Lower leg skin (tissue), 3 donors: Measurements from ENCODE around the gene TMEM176A.

Experiments
- POLR2A ChIP-seq, 2 donors: fragments of 450-650 bp; IDR thresholded peaks; one replicate each; pipeline ENCODE4 v1.6.1; 2016 to 2017; ENCODE audit warnings: antibody characterized with exemption in 2 of 2, mild to moderate bottlenecking in 1 of 2, moderate library complexity in 1 of 2
- TF ChIP-seq, protein P1 (sequence below), 3 donors: fragments of 450-650 bp; IDR thresholded peaks; one replicate each; pipeline ENCODE4 v1.5.1; 2016; ENCODE audit warnings: antibody characterized with exemption in 3 of 3, mild to moderate bottlenecking in 3 of 3, moderate library complexity in 2 of 3

DNA sequence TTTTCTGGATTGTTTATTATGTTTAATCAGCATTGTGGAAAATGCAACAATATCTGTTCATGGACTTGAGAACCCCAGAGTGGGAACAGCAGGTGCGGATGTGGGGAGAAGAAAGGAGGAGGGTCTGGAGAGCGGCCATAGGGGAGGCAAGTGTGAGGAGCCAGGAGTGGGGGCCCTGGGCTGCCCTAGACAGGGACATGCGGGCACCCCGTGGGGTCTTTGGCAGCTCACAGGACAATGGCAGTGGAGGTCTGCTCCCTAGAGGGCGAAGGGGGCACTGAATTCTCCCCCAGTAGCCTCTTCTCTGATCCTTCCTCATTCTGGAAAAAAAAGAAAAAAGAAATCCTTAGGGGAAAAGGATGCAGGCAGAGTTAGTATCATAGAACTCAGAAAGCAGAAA lies 9.3 kb upstream of the TMEM176A start:
- TF ChIP-seq, protein P1, sequence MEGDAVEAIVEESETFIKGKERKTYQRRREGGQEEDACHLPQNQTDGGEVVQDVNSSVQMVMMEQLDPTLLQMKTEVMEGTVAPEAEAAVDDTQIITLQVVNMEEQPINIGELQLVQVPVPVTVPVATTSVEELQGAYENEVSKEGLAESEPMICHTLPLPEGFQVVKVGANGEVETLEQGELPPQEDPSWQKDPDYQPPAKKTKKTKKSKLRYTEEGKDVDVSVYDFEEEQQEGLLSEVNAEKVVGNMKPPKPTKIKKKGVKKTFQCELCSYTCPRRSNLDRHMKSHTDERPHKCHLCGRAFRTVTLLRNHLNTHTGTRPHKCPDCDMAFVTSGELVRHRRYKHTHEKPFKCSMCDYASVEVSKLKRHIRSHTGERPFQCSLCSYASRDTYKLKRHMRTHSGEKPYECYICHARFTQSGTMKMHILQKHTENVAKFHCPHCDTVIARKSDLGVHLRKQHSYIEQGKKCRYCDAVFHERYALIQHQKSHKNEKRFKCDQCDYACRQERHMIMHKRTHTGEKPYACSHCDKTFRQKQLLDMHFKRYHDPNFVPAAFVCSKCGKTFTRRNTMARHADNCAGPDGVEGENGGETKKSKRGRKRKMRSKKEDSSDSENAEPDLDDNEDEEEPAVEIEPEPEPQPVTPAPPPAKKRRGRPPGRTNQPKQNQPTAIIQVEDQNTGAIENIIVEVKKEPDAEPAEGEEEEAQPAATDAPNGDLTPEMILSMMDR (IDR thresholded peaks at IDR 0.05): no peak
- no peak for TF ChIP-seq POLR2A (IDR thresholded peaks at IDR 0.05)
